Measurements from ENCODE around the gene SF3A1. TPM values are rescaled to one million over a fixed set of nuclear protein-coding genes. Genes with fewer than 3 reads are reported as not detected.

The SF3A1 gene
- total and polyA plus RNA-seq, 9 of the 15 experiments (the other 6 are each of a cell fraction or from before 2014, with no cell fraction given) = 6.7 to 228 (median 13.0) TPM

GRCh38 chr22:30296833-30297232 is 59.9 kb downstream of the SF3A1 start (continued):
- TF ChIP-seq CHD7 (IDR thresholded peaks at IDR 0.05; ENCODE audit: low read depth, low read length) = no peak
- no peak for TF ChIP-seq NR3C1 (CRISPR knock-in tag; IDR thresholded peaks at IDR 0.05)
- TF ChIP-seq SMAD1 (IDR thresholded peaks at IDR 0.05; ENCODE audit: low read depth, low read length, partially characterized antibody) = no peak
- no peak for TF ChIP-seq CXXC5 (CRISPR knock-in tag; IDR thresholded peaks at IDR 0.05)
- no peak for TF ChIP-seq SOX6 (IDR thresholded peaks at IDR 0.05)
- no peak for TF ChIP-seq ZNF830 (CRISPR knock-in tag; IDR thresholded peaks at IDR 0.05)
- TF ChIP-seq ZKSCAN8 (CRISPR knock-in tag; IDR thresholded peaks at IDR 0.05) = no peak

Measured in K562 (cell line).